HEK293T (cell line): ENCODE results near the gene TMEM176B.

Experiments
- ARNT ChIP-seq: fragments of 450-650 bp; IDR thresholded peaks from 2 replicates; pipeline ENCODE4 v1.6.1; 2017; ENCODE audit warnings: mild to moderate bottlenecking
- BHLHE40 ChIP-seq: fragments of 450-650 bp; IDR thresholded peaks from 2 replicates; pipeline ENCODE4 v1.6.1; 2016; ENCODE audit warnings: mild to moderate bottlenecking, moderate library complexity, borderline replicate concordance
- CTBP1 ChIP-seq: fragments of 450-650 bp; IDR thresholded peaks from 2 replicates; pipeline ENCODE4 v1.6.1; 2016; ENCODE audit warnings: borderline replicate concordance
- ELF4 ChIP-seq: fragments of 450-650 bp; IDR thresholded peaks from 2 replicates; pipeline ENCODE4 v1.6.1; 2017; ENCODE audit warnings: antibody characterized with exemption
- FOXA1 ChIP-seq: fragments of 450-650 bp; IDR thresholded peaks from 2 replicates; pipeline ENCODE4 v1.6.1; 2016; ENCODE audit warnings: mild to moderate bottlenecking
- HDGF ChIP-seq: fragments of 450-650 bp; IDR thresholded peaks from 2 replicates; pipeline ENCODE4 v1.6.1; 2017; ENCODE audit warnings: antibody characterized with exemption, borderline replicate concordance
- LEF1 ChIP-seq: fragments of 450-650 bp; IDR thresholded peaks from 2 replicates; pipeline ENCODE4 v1.6.1; 2017; ENCODE audit warnings: mild to moderate bottlenecking, borderline replicate concordance
- NFRKB ChIP-seq: fragments of 450-650 bp; IDR thresholded peaks from 2 replicates; pipeline ENCODE4 v1.6.1; 2016; ENCODE audit warnings: mild to moderate bottlenecking, moderate library complexity
- SP1 ChIP-seq: fragments of 450-650 bp; IDR thresholded peaks from 2 replicates; pipeline ENCODE4 v1.6.1; 2017
- SUZ12 ChIP-seq: fragments of 450-650 bp; IDR thresholded peaks from 2 replicates; pipeline ENCODE4 v1.6.1; 2016; ENCODE audit warnings: mild to moderate bottlenecking
- TARDBP ChIP-seq: fragments of 450-650 bp; IDR thresholded peaks from 2 replicates; pipeline ENCODE4 v1.6.1; 2016
- ZNF384 ChIP-seq: fragments of 450-650 bp; IDR thresholded peaks from 2 replicates; pipeline ENCODE4 v1.6.1; 2016

- no peak for TF ChIP-seq ELF4
- TF ChIP-seq FOXA1 = no peak
- no peak for TF ChIP-seq HDGF
- TF ChIP-seq BHLHE40 = no peak
- TF ChIP-seq SP1 = no peak
- no peak for TF ChIP-seq CTBP1
- no peak for TF ChIP-seq SUZ12
- TF ChIP-seq NFRKB = no peak
- TF ChIP-seq ZNF384 = no peak
- no peak for TF ChIP-seq LEF1
- TF ChIP-seq ARNT = no peak
- TF ChIP-seq TARDBP = no peak
These were observed 46.1 kb downstream of the TMEM176B start for GRCh38 chr7:150753826-150754603.
